Adrenal gland (tissue), 5 donors: ENCODE results near the gene DCLK3.

ENCODE experiments used
- POLR2A ChIP-seq, 2 donors: fragments of 450-650 bp; IDR thresholded peaks; one replicate each; pipeline ENCODE4 v1.6.1; 2017; ENCODE audit warnings: antibody characterized with exemption in 2 of 2, mild to moderate bottlenecking in 2 of 2, moderate library complexity in 1 of 2
- TF ChIP-seq, protein P1 (sequence below), 6 experiments: fragments of 450-650 bp in 4 of 6; fragments of 200-600 bp in 2 of 6; sonication (generic) in 1 of 6; IDR thresholded peaks; 1 replicate in 5 of 6; 2 replicates in 1 of 6; pipeline versions ENCODE4 v1.5.1 to v1.8.0; 2016 to 2021; ENCODE audit warnings: antibody characterized with exemption in 6 of 6, mild to moderate bottlenecking in 2 of 6, moderate library complexity in 1 of 6
- donor health status: DM: no; HTN: no; CAD: no.

DNA sequence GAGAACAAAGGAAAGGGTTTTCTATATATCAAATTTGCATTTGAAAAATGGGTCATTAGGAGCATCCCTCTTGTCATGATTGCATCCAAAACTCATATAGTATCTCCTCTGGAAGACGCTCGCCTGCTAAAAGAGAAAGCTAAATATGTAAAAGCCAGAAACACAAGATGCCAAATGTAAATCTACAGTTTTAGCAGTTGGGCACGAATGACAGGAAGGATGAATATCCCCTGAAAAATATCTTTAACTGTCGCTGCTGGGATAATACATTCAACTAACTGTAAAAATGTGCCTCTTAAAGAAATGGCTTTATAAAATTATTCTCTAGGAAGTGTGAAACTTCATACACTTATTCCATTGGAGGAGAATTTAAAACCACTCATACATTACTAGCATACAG, 101.7 kb downstream of the DCLK3 start:
- TF ChIP-seq, protein P1, sequence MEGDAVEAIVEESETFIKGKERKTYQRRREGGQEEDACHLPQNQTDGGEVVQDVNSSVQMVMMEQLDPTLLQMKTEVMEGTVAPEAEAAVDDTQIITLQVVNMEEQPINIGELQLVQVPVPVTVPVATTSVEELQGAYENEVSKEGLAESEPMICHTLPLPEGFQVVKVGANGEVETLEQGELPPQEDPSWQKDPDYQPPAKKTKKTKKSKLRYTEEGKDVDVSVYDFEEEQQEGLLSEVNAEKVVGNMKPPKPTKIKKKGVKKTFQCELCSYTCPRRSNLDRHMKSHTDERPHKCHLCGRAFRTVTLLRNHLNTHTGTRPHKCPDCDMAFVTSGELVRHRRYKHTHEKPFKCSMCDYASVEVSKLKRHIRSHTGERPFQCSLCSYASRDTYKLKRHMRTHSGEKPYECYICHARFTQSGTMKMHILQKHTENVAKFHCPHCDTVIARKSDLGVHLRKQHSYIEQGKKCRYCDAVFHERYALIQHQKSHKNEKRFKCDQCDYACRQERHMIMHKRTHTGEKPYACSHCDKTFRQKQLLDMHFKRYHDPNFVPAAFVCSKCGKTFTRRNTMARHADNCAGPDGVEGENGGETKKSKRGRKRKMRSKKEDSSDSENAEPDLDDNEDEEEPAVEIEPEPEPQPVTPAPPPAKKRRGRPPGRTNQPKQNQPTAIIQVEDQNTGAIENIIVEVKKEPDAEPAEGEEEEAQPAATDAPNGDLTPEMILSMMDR (IDR thresholded peaks at IDR 0.05), result no peak
- TF ChIP-seq POLR2A (IDR thresholded peaks at IDR 0.05), result no peak
